Mucosa of descending colon (tissue), 3 donors: Measurements from ENCODE around the gene ZNF543. TPM values are rescaled to one million over a fixed set of nuclear protein-coding genes. Genes with fewer than 3 reads are reported as not detected.
"Not testable (repeated sequence)": the region's sequence is repeated elsewhere in the genome, so short reads cannot be mapped to it uniquely, and the experiment has no call there.

Source experiments
- ATAC-seq: fragments of 200-7000 bp; cut with Tn5 transposase; one replicate; pipeline ENCODE4 v1.9.1; 2020; ENCODE audit warnings: mild to moderate bottlenecking, moderate library complexity
- DNase-seq, 3 donors: peaks; one replicate each; pipeline ENCODE4 v3.0.0-alpha.2; 2020
- H3K36me3 ChIP-seq: fragments of 200-600 bp; one replicate; pipeline ENCODE4 v1.8.0; 2021; ENCODE audit warnings: low read depth, mild to moderate bottlenecking
- H3K4me1 ChIP-seq: fragments of 200-600 bp; one replicate; pipeline ENCODE4 v1.8.0; 2021; ENCODE audit warnings: low read depth, mild to moderate bottlenecking
- H3K4me3 ChIP-seq: fragments of 200-600 bp; one replicate; pipeline ENCODE4 v1.8.0; 2021; ENCODE audit warnings: mild to moderate bottlenecking
- H3K9me3 ChIP-seq: fragments of 200-600 bp; one replicate; pipeline ENCODE4 v1.8.0; 2021; ENCODE audit warnings: mild to moderate bottlenecking
- CTCF ChIP-seq: fragments of 200-600 bp; IDR thresholded peaks from one replicate; pipeline ENCODE4 v1.8.0; 2022; ENCODE audit warnings: antibody characterized with exemption, mild to moderate bottlenecking
- intact Hi-C, 2 donors: fragments of 100-400 bp; cut with DNase I in 1 of 2; cut with micrococcal nuclease in 1 of 2; formaldehyde crosslinking; loops; one replicate each; pipeline versions ENCODE4 v1.11.0 to v1.11.1; 2022; cut with DNase I, micrococcal nuclease
- total RNA-seq, 3 donors: library from RNA; stranded (reverse); fragmentation: NEBNext Ultra II Directional in 2 of 3; extraction: Animal tissue kit (Norgen Biotek cat#: 25700) in 2 of 3; gene quantifications; one replicate each; pipeline versions ENCODE4 v1.2.1 to v1.2.4, GENCODE V29; 2021 to 2023
- donor health status: DM: no; HTN: no; CAD: no; lungs with moderate emphysema.
- donor health status: DM: no; HTN: no; CAD: no.
- donor health status: DM: no; HTN: yes; CAD: no.

Gene ZNF543
- total RNA-seq, 3 donors from 2014 or later = 2.5 to 9.4 (median 3.6) TPM

- no peak for TF ChIP-seq CTCF
- no peak for ATAC-seq
- no peak overlapping the region for H3K4me3 ChIP-seq
- H3K9me3 ChIP-seq = peaks cover 63% of the 10 kb centered on the region
- intact Hi-C loops = no loop called here
- DNase-seq = no peak
- no peaks in the 10 kb centered on the region for H3K4me1 ChIP-seq
- H3K36me3 ChIP-seq = no peaks in the 10 kb centered on the region
Measured at GRCh38 chr19:57374179-57374578, 53.9 kb downstream of the ZNF543 start.

- DNase-seq, ATAC-seq, H3K36me3 ChIP-seq, intact Hi-C loops, H3K4me1 ChIP-seq, H3K4me3 ChIP-seq: not testable (repeated sequence)
- peaks cover 68% of the 10 kb centered on the region for H3K9me3 ChIP-seq
Measured at GRCh38 chr19:57374647-57375046, 54.4 kb downstream of the ZNF543 start.

GRCh38 chr19:57376151-57376550, 55.9 kb downstream of the ZNF543 start:
- intact Hi-C loops = no loop called here
- no peak for ATAC-seq
- H3K4me1 ChIP-seq = no peaks in the 10 kb centered on the region
- TF ChIP-seq CTCF = no peak
- H3K4me3 ChIP-seq = no peak overlapping the region
- H3K36me3 ChIP-seq = no peaks in the 10 kb centered on the region
- no peak for DNase-seq
- H3K9me3 ChIP-seq = peaks cover 83% of the 10 kb centered on the region

GRCh38 chr19:57377498-57378146, 57.4 kb downstream of the ZNF543 start:
- no peak for ATAC-seq
- Histone ChIP-seq H3K4me3 (no peak overlapping the region), H3K36me3 (no peaks in the 10 kb centered on the region), H3K9me3 (peaks cover 84% of the 10 kb centered on the region), H3K4me1 (no peaks in the 10 kb centered on the region)
- intact Hi-C loops = no loop called here
- no peak for DNase-seq
- TF ChIP-seq CTCF = no peak

Other genes with a start within 250 kb of the ZNF543 start
- gene USP29, start 200.5 kb upstream of the ZNF543 start, total RNA-seq = not detected
- not detected for gene ZIM3, start 175.3 kb upstream of the ZNF543 start, total RNA-seq
- gene DUXA, start 153.0 kb upstream of the ZNF543 start, total RNA-seq = not detected
- 10 to 100 TPM; 20.7 to 36.4 (median 27.2) TPM for gene ZNF264, start 129.0 kb upstream of the ZNF543 start, total RNA-seq
- gene AURKC, start 89.4 kb upstream of the ZNF543 start, total RNA-seq = 1 to 10 TPM in 1 of 3 donors, under 1 TPM in 2; 0.43 to 1.3 (median 0.98) TPM
- 10 to 100 TPM in 2 of 3 donors, 1 to 10 TPM in 1; 7.3 to 18.6 (median 10.6) TPM for gene ZNF805, start 79.8 kb upstream of the ZNF543 start, total RNA-seq
- gene ZNF460, start 40.0 kb upstream of the ZNF543 start, total RNA-seq = 10 to 100 TPM; 25.7 to 55.8 (median 42.2) TPM
- gene ZNF304, start 30.8 kb downstream of the ZNF543 start, total RNA-seq = 10 to 100 TPM in 1 of 3 donors, 1 to 10 TPM in 2; 2.8 to 12.2 (median 4.2) TPM
- gene TRAPPC2B, start 43.1 kb downstream of the ZNF543 start, total RNA-seq = 1 to 10 TPM; 3.4 to 8.3 (median 3.5) TPM
- gene ZNF547, start 43.1 kb downstream of the ZNF543 start, total RNA-seq = 1 to 10 TPM in 2 of 3 donors, under 1 TPM in 1; 0.64 to 4.2 (median 1.6) TPM
- gene ZNF548, start 69.4 kb downstream of the ZNF543 start, total RNA-seq = 10 to 100 TPM in 2 of 3 donors, 1 to 10 TPM in 1; 8.3 to 23.2 (median 10.3) TPM
- 10 to 100 TPM in 2 of 3 donors, 1 to 10 TPM in 1; 8.3 to 13.4 (median 11.0) TPM for gene ZNF17, start 90.7 kb downstream of the ZNF543 start, total RNA-seq
- 1 to 10 TPM; 4.7 to 8.7 (median 8.0) TPM for gene ZNF749, start 114.9 kb downstream of the ZNF543 start, total RNA-seq
- gene VN1R1, start 136.7 kb downstream of the ZNF543 start, total RNA-seq = 1 to 10 TPM in 1 of 3 donors, not detected in 2; 2.2 TPM
- gene ZNF772, start 157.1 kb downstream of the ZNF543 start, total RNA-seq = 1 to 10 TPM; 2.9 to 10.0 (median 5.9) TPM
- 1 to 10 TPM; 3.9 to 8.4 (median 5.2) TPM for gene ZNF419, start 167.3 kb downstream of the ZNF543 start, total RNA-seq
- gene ZNF773, start 179.5 kb downstream of the ZNF543 start, total RNA-seq = 1 to 10 TPM; 5.7 to 6.9 (median 6.9) TPM
- gene ZNF549, start 206.9 kb downstream of the ZNF543 start, total RNA-seq = 1 to 10 TPM; 2.3 to 6.3 (median 3.7) TPM
- 1 to 10 TPM; 3.0 to 7.0 (median 4.5) TPM for gene ZNF550, start 239.4 kb downstream of the ZNF543 start, total RNA-seq